ENCODE data around the gene APOL3.

DNA sequence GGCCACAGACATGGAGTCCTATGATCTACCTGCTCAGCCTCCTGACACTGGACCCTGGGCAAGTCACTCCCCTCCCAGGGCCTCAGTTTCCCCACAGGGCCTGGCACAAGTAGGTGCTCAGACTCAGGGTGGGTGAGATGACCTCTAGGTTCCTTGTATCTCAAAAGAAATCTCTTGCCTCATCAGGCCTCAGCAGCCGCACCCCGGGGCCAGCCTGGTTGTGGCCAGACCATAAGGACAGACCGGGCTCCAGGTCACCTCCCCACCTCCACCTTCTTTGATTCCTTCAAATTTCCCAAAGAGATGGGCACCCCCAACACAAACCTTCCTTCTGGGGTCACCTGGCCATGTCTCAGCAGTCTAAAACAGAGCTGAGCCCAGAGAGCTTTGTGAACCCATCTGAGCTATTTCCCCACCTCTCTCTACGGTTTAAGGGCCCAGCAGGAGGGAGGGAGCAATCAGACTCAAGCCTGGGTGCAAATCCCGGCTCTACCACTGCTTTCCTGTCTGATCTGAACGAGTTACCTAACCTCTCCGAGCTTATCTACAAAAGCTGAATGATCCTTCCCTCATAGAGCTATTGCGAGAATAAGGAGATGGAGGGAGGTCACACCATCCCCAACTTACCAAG lies 43.6 kb upstream of the APOL3 start:
- TF ChIP-seq CEBPB (IDR thresholded peaks at IDR 0.05; ENCODE audit: borderline replicate concordance in 1 of 2, low read depth in 2 of 2, low read length in 2 of 2) (no peak), ZNF24 (IDR thresholded peaks at IDR 0.05) (no peak), FOXM1 (IDR thresholded peaks at IDR 0.05; ENCODE audit: low read depth, low read length) (no peak), POLR2A (IDR thresholded peaks at IDR 0.05; ENCODE audit: low read depth, low read length) (no peak), SP1 (IDR thresholded peaks at IDR 0.05; ENCODE audit: low read depth, low read length) (no peak), NFXL1 (IDR thresholded peaks at IDR 0.05; ENCODE audit: borderline replicate concordance) (no peak), MXI1 (IDR thresholded peaks at IDR 0.05; ENCODE audit: low read depth, low read length) (no peak), KDM1A (IDR thresholded peaks at IDR 0.05; ENCODE audit: borderline replicate concordance) (no peak), EZH2 (IDR thresholded peaks at IDR 0.05; ENCODE audit: borderline replicate concordance, control insufficient read depth, low read depth, low read length) (no peak)
- TF ChIP-seq, protein P1, sequence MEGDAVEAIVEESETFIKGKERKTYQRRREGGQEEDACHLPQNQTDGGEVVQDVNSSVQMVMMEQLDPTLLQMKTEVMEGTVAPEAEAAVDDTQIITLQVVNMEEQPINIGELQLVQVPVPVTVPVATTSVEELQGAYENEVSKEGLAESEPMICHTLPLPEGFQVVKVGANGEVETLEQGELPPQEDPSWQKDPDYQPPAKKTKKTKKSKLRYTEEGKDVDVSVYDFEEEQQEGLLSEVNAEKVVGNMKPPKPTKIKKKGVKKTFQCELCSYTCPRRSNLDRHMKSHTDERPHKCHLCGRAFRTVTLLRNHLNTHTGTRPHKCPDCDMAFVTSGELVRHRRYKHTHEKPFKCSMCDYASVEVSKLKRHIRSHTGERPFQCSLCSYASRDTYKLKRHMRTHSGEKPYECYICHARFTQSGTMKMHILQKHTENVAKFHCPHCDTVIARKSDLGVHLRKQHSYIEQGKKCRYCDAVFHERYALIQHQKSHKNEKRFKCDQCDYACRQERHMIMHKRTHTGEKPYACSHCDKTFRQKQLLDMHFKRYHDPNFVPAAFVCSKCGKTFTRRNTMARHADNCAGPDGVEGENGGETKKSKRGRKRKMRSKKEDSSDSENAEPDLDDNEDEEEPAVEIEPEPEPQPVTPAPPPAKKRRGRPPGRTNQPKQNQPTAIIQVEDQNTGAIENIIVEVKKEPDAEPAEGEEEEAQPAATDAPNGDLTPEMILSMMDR (IDR thresholded peaks at IDR 0.05 in 2 of 3, conservative IDR thresholded peaks at IDR 0.05 in 1 of 3; ENCODE audit: control insufficient read depth in 2 of 3, extremely low read depth in 1 of 3, insufficient read depth in 1 of 3, low read depth in 3 of 3, low read length in 3 of 3) = no peak
- TF ChIP-seq, protein P2, sequence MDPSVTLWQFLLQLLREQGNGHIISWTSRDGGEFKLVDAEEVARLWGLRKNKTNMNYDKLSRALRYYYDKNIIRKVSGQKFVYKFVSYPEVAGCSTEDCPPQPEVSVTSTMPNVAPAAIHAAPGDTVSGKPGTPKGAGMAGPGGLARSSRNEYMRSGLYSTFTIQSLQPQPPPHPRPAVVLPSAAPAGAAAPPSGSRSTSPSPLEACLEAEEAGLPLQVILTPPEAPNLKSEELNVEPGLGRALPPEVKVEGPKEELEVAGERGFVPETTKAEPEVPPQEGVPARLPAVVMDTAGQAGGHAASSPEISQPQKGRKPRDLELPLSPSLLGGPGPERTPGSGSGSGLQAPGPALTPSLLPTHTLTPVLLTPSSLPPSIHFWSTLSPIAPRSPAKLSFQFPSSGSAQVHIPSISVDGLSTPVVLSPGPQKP (IDR thresholded peaks at IDR 0.05; ENCODE audit: low read depth, low read length) = no peak
